ENCODE results near the gene PCSK6. TPM values are rescaled to one million over a fixed set of nuclear protein-coding genes. Genes with fewer than 3 reads are reported as not detected.

Gene PCSK6
- total RNA-seq, 1 donor from 2014 or later, result 1.8 TPM

DNA sequence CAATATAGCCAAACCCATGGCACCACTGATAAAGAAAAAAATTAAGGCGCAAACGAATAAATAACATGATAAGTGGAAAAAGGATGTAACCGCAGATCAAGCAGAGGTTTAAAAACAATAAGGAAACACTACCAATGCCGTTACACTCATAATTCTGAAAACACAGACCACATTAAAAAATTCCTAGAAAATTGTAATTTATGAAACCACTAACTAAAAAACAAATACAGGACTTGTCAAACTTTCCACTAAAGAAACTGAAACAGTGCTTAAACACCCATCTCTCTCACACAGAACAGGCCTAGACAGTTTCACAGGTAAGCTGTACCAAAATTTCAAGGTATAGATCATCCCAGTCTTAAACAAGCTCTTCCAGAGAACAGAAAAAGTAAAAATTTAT is 28.4 kb downstream of the PCSK6 start:
- Mint-ChIP-seq H3K4me3 (ENCODE audit: low read depth) (no peak overlapping the region), H3K36me3 (ENCODE audit: insufficient read depth) (peaks cover 3% of the 10 kb centered on the region), H3K4me1 (ENCODE audit: low read depth) (peaks cover 21% of the 10 kb centered on the region), H3K27me3 (peaks cover 53% of the 10 kb centered on the region), H3K9me3 (ENCODE audit: low read depth) (peaks cover 14% of the 10 kb centered on the region), H3K27ac (no peak overlapping the region)
- DNase-seq (ENCODE audit: low spot score, unreplicated experiment), result no peak
- TF ChIP-seq, protein P1, sequence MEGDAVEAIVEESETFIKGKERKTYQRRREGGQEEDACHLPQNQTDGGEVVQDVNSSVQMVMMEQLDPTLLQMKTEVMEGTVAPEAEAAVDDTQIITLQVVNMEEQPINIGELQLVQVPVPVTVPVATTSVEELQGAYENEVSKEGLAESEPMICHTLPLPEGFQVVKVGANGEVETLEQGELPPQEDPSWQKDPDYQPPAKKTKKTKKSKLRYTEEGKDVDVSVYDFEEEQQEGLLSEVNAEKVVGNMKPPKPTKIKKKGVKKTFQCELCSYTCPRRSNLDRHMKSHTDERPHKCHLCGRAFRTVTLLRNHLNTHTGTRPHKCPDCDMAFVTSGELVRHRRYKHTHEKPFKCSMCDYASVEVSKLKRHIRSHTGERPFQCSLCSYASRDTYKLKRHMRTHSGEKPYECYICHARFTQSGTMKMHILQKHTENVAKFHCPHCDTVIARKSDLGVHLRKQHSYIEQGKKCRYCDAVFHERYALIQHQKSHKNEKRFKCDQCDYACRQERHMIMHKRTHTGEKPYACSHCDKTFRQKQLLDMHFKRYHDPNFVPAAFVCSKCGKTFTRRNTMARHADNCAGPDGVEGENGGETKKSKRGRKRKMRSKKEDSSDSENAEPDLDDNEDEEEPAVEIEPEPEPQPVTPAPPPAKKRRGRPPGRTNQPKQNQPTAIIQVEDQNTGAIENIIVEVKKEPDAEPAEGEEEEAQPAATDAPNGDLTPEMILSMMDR (IDR thresholded peaks at IDR 0.05; ENCODE audit: unreplicated experiment), result no peak

DNA sequence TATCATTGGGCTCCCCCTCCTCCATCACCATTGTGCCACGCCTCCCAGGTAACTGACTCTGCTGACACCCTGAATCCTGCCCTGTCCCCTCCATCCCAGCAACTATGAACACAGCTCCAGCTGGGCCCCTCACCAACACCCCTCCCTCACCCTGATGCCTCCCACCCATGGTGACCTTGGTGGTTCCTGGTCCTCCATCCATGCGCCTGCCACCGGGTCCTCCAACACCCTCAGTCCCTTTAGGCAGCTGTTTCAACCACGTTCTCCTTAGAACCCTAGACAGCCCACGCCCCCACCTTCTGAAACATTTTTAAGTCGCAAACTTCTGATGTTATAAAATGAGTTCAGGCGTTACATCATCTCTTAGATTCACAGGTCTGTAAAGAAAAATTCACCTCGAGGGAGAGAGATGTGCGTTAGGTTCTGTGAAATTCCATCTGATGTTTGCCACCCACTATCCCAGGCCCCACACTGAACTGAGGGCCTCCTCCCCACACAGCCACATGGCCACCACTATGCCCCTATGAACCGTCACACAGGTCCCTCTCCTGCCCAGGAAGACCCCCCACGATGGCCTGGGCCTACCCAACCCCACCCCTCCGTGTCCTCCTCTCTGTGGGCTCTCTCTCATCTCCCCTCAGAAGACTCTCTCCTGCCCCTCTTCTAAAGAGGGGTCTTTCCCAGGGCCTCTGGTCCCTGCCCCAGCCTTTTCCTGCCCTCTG is 29.8 kb downstream of the PCSK6 start:
- Mint-ChIP-seq H3K27ac (no peak overlapping the region), H3K9me3 (ENCODE audit: low read depth) (peaks cover 5% of the 10 kb centered on the region), H3K4me3 (ENCODE audit: low read depth) (no peak overlapping the region), H3K27me3 (peaks cover 53% of the 10 kb centered on the region), H3K36me3 (ENCODE audit: insufficient read depth) (no peaks in the 10 kb centered on the region), H3K4me1 (ENCODE audit: low read depth) (peaks cover 21% of the 10 kb centered on the region)
- DNase-seq (ENCODE audit: low spot score, unreplicated experiment), result no peak
- TF ChIP-seq, protein P1 (IDR thresholded peaks at IDR 0.05; ENCODE audit: unreplicated experiment), result no peak

DNA sequence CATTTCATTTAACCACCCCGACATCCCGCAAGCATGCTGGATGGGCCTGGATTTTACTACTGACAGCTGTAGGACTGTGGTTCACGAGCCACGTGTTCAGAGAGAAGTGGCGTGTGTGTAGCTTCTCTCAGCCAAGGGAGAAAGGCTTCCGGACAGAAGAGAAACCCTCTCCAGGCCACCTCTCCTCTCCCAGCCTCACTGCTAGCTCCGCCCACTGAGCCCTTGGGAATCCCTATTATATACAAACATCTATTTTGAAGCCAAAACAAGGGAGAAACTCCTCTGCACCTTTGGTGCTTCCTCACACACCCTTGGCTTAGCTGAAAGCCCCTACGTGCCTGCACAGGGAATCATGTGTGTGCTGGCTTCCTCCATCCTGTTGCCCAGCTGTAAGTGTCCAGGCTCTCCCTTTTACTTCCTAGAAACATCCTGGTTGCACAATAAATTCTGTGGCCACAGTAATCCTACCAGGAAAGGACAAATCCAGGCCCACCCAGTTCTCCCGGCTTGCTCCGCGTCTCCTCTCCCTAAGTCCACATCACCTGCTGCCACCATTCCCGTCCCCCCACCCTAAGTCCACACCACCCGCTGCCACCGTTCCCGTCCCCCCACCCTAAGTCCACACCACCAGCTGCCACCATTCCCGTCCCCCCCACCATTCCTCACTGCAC is 30.5 kb downstream of the PCSK6 start:
- peaks cover 53% of the 10 kb centered on the region for H3K27me3 Mint-ChIP-seq
- no peak overlapping the region for H3K27ac Mint-ChIP-seq
- peaks cover 5% of the 10 kb centered on the region for H3K9me3 Mint-ChIP-seq (ENCODE audit: low read depth)
- H3K4me1 Mint-ChIP-seq (ENCODE audit: low read depth), result peaks cover 21% of the 10 kb centered on the region
- no peaks in the 10 kb centered on the region for H3K36me3 Mint-ChIP-seq (ENCODE audit: insufficient read depth)
- DNase-seq (ENCODE audit: low spot score, unreplicated experiment), result no peak
- H3K4me3 Mint-ChIP-seq (ENCODE audit: low read depth), result no peak overlapping the region
- TF ChIP-seq, protein P1 (IDR thresholded peaks at IDR 0.05; ENCODE audit: unreplicated experiment), result no peak

DNA sequence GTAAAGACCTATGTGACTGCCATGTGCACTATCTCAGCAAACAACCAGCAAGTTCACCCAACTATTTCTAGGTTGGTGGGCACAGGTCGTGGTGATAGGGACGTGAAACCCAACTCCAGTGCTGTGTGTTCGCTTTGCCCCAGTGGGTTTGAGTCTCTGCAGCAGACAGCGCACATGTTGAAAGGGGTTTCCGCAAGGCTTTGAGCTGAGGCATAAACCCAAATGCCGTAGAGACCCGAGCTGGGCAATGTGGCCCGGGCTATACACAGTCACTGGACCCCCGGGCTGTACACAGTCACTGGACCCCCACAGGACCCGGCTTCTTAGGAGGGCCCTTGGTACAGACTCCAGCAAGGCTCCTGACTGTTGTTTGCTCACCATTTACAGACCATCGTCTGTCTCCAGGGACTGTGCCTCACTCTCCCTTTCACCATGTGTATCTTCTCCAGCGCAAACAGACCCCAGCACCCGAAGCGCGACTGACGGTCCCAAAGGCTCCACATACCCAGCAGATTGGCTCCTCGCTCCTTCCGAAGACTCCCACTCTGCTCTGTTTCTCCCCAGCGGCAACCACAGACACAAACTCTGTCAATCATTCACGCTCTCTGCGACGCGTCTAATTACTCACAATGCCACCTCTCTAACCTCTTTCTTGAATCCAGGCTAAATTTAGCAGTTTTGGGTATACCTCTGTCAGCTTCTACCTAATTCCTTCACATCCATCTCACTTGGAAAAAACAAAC is 31.2 kb downstream of the PCSK6 start:
- peaks cover 1% of the 10 kb centered on the region for H3K9me3 Mint-ChIP-seq (ENCODE audit: low read depth)
- H3K27me3 Mint-ChIP-seq, result peaks cover 51% of the 10 kb centered on the region
- TF ChIP-seq, protein P1 (IDR thresholded peaks at IDR 0.05; ENCODE audit: unreplicated experiment), result no peak
- no peaks in the 10 kb centered on the region for H3K36me3 Mint-ChIP-seq (ENCODE audit: insufficient read depth)
- H3K27ac Mint-ChIP-seq, result no peak overlapping the region
- no peak for DNase-seq (ENCODE audit: low spot score, unreplicated experiment)
- peaks cover 18% of the 10 kb centered on the region for H3K4me1 Mint-ChIP-seq (ENCODE audit: low read depth)
- no peak overlapping the region for H3K4me3 Mint-ChIP-seq (ENCODE audit: low read depth)

DNA sequence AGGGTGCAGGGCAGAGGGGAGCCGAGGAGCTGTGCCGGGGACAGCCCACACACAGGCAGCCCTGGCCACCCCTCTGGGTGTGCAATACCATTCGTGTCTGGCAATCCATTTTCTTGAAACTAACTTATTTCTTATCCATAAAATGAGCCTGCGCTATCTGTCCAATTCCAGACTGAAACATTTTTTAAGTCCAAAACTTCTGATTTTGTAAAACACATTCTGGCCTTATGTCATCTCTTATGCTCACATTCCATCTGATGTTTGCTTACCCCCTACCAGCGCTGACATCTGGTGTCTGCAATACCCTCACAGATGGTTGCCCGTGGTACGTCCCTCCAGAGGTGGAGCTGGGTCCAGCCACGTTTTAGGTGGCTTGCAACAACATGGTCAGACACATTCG is 31.8 kb downstream of the PCSK6 start:
- H3K36me3 Mint-ChIP-seq (ENCODE audit: insufficient read depth), result no peaks in the 10 kb centered on the region
- no peak for DNase-seq (ENCODE audit: low spot score, unreplicated experiment)
- H3K27ac Mint-ChIP-seq, result no peak overlapping the region
- H3K4me3 Mint-ChIP-seq (ENCODE audit: low read depth), result no peak overlapping the region
- H3K27me3 Mint-ChIP-seq, result peaks cover 50% of the 10 kb centered on the region
- H3K4me1 Mint-ChIP-seq (ENCODE audit: low read depth), result peaks cover 15% of the 10 kb centered on the region
- no peaks in the 10 kb centered on the region for H3K9me3 Mint-ChIP-seq (ENCODE audit: low read depth)
- TF ChIP-seq, protein P1 (IDR thresholded peaks at IDR 0.05; ENCODE audit: unreplicated experiment), result no peak

Data from progenitor cell of endocrine pancreas (in vitro differentiated cells).